Measurements from ENCODE around the gene SCARB1. TPM values are rescaled to one million over a fixed set of nuclear protein-coding genes. Genes with fewer than 3 reads are reported as not detected.

SCARB1 gene
- total RNA-seq, 1 experiment from 2014 or later: 4.1 TPM

DNA sequence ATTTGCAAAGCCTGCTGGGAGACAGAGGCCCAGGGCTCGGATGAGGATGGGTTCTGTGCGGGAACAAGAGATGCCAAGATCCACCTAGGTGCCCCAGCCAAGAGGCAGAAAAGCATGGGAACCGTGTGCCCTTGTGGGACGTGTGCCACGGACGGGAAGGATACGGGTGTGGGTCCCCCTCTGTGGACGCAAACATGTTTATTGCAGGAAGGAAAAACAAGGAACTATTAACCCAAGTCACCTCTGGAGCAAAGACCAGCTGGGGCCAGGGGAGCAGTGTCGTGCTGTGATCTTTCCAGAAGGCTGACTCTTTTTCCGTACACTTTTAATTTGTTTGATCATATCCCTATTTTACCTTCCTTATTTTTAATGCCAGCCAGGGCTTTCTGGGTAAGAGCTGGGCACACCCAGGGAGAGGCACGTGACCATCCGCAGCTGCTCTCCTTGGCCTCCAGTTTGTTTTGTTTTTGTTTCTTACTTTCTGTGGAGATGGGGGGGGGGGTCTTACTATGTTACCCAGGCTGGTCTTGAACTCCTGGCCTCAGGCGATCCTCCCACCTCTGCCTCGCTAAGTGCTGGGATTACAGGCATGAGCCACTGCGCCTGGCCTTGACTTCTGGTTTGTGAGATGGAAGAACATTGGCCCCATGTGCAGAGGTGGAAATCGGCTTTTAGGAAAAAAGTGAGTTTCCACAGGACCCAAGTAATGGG is 20.7 kb downstream of the SCARB1 start:
- DNase-seq (ENCODE audit: low read depth): no peak

DNA sequence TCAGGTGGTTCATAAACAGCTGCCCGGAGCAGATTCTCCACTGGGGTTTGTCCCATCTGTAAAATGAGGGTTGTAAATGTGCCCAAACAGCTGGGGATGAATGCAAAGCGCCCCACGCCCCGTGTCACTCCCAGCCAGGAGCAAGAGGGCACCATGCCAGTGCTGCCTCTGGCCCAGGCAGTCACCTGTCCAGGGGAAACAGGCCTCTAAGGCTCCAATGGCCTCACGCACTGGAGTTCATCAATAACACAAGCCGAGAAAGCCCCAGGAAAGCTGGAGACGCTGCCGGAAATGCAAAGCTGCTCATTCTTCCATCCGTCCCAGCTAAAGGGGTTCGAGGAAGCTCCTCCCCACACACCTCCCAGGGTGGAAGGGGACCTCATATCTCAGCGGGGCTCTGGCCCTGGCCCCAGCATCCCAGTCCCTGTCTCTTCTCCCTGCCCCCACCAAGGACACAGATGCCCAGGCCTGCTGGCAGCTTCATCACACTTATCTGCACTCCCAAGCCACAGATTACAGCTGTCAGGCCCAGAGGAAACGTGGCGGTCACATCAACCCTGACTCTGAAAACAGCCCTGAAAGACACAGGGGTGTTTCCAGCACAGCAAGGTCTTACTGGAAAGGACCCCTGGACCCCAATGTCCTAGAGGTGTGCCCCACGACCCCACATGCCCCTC is 21.5 kb downstream of the SCARB1 start:
- DNase-seq (ENCODE audit: low read depth): no peak

DNA sequence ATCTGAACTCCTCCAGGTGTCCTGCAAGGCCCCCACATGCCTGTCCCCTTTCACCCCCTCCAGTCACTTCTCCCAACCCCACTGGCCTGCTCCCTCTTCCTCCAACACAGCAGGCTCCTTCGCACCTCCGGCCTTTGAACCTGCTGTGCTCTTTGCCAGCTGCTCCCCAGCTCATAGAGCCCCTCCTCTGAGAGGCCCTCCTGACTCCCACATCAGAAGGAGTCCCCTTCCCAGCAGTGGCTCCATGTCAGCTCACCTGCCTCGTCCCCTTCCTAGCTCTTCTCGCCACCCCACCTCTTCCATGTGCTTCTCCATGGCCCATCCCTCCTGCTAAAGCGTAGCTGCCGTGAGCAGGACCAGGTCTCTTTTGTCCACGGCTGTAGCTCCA is 22.1 kb downstream of the SCARB1 start:
- DNase-seq (ENCODE audit: low read depth): no peak

DNA sequence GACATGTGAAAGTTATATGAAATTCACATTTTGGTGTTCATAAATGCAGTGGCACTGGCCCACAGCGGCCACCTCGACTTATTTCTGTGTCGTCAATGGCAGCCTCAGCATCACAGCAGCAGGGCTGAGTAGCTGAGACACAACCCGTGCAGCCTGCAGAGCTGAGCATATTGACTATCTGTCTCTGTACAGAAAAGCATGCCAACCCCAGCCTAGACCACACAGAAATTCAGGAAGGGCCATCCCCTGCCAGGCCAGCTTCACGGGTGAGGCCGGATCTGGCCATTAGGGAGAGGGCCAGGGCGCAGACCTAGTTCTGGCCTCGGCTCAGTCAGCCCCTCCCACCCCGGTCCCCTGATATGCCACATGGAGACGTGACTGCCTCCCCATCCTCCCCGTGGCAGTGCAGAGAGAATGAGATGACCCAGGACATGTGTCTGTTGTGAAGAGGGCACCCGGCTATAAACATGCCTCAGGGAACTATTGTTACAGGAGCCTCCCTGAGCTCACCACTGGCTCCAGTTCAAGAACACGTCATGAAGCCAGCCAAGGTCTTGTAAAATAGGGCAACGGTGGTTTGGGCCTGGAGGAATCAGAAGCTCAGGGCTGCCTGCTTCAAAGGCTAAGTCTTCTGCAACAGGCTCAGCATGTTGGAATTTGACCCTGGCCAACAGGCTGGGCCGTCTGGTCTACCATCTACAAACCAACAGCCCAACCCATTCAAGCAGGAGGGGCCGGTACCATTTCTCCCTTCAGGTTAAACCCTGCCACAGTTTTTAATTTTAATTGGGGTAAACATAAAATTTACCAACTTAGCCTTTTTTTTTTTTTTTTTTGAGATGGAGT is 25.5 kb downstream of the SCARB1 start:
- DNase-seq (ENCODE audit: low read depth): peak; percentile 97

- DNase-seq (ENCODE audit: low read depth): no peak
Measured at GRCh38 chr12:124837249-124837897, 26.3 kb downstream of the SCARB1 start.

DNA sequence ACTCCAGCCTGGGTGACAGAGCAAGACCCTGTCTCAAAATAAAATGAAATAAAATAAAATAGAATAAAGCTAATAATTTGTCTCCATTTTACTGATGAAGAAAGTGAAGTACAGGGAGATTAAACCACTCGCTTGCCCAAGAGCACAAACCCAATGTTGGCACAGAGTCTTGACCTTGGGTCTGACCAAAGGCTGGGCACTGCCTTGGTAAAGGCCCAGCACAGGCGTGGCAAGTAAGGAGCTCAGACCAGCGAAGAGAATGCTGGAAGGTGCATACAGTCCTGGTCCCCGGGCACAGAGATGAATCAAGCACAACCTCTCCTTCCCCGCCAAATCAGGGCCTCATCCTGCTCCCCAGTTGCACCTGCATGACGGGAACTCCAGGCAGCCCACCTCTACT is 26.9 kb downstream of the SCARB1 start:
- no peak for DNase-seq (ENCODE audit: low read depth)

- peak; percentile 37 for DNase-seq (ENCODE audit: low read depth)
Measured at GRCh38 chr12:124835656-124836410, 27.8 kb downstream of the SCARB1 start.

DNA sequence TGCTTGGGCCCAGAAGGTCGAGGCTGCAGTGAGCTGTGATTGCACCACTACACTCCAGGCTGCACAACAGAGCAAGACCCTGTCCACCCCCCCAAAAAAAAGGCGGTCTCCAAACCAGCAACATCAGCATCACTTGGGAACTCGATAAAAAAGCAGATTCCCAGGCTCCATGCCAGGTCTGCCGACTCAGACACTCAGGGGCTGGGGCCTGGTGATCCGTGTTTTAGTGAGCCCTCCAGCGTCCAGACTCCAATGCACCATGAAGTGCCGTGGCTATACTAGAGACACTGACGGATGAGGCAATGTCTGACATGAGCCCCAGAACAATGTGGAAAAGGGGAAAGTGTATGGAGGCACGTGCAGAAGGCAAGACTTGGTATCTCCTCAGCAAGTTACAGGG is 28.8 kb downstream of the SCARB1 start:
- DNase-seq (ENCODE audit: low read depth): no peak

DNA sequence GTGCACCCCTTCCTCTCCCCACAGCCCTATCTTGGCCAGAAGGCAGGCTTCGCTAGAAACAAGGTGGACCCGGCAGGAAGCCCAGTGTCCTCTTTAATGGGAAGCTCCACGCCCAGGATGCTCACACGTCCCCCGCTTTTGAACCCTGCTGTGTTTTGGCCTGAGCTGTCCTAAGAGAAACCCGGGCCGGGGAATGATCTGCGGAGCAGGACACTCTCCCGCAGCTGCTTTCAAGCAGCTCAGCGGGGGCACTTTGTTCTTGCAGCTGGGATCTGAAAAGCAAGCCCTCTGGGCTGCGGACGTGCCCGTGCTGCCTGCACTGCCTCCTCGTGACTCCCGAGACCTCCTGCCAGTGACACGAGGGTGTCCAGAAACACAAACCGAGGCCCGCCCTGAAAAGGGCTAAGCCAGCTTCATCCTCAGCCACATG is 30.0 kb downstream of the SCARB1 start:
- no peak for DNase-seq (ENCODE audit: low read depth)

GRCh38 chr12:124832856-124833255 is 30.8 kb downstream of the SCARB1 start:
- DNase-seq (ENCODE audit: low read depth): no peak

DNA sequence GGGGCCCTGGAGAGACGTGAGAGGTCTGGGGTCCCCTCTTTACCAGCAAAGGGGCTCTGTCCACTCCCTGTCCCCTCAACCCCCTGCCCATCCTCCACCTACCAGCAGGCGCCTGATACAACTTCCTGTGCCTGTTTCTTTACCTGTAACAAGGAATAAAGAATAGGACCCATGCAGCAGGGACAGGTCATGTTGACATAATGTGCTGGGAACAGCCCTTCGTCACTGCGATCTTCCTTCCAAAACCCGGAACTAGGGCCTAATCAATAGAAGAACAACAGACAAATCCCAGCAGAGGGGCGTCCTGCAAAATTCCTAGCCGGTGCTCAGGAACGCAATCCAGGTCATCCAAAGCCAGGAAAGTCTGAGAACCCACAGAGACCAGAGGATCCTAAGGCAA is 32.1 kb downstream of the SCARB1 start:
- no peak for DNase-seq (ENCODE audit: low read depth)

GRCh38 chr12:124830306-124830705 is 33.4 kb downstream of the SCARB1 start:
- no peak for DNase-seq (ENCODE audit: low read depth)

DNA sequence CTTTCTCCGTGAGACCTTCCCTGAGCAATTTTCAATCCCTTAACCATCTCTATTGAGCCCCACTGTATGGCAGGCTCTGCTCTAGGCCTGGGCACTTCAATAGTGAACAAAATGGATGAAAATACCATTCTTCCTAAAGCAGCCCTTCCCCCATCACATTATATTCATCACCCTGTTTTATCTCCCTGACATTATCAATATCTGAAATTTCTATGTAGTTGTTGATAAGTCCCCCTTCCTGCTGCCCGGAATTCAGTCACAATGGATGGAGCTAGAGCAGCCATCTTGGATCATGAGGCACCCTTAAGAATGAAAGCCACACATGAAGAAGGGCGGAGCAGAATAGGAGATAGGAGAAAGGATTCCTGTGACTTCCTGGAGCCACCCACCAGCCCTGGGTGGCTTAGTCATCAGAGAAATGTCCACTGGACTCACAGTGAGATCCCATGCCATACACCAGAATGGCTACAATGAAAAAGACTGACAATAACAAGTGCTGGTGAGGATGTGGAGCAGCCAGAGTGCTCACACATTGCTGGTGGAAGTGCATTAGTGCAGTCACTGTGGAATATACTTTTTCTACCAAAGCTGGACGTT is 33.9 kb downstream of the SCARB1 start:
- no peak for DNase-seq (ENCODE audit: low read depth)

GRCh38 chr12:124829008-124829707 is 34.5 kb downstream of the SCARB1 start:
- DNase-seq (ENCODE audit: low read depth): peak; percentile 68

- DNase-seq (ENCODE audit: low read depth): peak; percentile 28
Measured at GRCh38 chr12:124828264-124829007, 35.2 kb downstream of the SCARB1 start.

DNA sequence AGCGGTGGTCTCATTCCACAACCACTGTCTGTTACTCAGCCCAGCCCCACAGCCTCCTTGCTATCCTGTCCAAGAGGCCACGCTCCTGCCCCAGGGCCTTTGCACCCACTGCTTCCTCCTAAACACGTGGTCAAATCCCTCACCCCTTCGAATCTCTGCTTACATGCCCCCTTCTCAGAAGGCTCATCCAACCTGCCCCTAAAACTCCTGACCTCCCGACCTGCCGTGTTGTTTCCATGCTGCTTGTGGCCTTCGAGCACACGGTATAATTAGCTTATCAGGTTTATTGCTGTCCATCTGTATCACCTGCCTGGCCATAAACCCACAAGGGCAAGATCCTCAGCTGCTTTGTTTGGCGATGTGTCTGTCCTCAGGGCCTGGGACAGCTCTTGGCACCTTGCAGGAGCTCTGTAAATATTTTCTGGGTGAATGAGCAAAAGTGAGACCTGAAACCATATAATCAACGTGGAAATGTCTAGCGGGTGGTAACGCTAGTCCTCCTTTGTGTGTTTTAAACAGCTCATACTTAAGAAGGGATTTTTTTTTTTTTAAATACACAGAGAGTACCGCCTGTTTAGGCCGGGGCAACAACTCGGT is 36.0 kb downstream of the SCARB1 start:
- no peak for DNase-seq (ENCODE audit: low read depth)

DNA sequence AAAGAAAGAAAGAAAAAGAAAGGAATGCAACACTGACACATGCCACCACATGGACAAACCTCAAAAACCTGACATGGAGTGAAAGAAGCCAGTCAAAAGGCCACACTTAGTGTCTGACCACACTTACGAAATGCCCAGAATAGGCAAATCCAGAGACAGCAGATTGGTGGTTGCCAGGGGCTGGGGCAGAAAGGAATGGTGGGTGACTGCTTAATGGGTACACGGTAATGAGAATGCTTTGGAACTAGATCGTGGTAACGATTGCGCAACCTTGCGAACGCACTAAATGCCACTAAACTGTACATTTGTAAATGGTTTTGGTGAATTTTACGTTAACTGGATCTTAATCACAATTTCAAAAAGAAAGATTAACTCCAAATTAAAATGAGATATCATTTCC is 39.5 kb downstream of the SCARB1 start:
- no peak for DNase-seq (ENCODE audit: low read depth)

DNA sequence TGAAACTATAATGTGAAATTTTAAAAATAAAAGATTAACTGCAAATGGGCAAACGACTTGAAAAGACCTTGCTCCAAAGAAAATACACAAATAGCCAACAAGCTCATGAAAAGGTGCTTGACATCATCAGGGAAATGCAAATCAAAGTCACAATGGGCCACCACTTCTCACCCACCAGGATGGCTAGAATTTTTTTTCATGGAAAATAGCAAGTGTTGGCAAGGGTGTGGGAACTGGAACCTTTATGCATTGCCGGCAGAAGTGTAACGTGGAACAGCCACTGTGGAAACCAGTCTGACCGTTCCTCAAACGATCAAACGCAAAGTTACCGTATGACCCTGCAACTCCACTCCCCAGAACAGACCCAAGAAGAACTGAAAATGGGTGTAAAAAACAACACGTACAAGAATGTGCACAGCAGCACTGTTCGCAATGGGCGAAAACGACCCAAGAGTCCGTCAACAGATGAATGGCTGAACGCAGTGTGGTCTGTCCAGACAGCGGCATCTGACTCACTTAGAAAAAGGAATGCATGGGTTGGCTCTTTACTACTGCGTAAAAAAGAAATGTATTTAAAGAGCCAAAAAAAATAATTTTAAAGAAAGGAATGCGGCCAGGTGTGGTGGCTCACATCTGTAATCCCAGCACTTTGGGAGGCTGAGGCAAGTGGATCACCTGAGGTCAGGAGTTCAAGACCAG is 40.2 kb downstream of the SCARB1 start:
- DNase-seq (ENCODE audit: low read depth): no peak

DNA sequence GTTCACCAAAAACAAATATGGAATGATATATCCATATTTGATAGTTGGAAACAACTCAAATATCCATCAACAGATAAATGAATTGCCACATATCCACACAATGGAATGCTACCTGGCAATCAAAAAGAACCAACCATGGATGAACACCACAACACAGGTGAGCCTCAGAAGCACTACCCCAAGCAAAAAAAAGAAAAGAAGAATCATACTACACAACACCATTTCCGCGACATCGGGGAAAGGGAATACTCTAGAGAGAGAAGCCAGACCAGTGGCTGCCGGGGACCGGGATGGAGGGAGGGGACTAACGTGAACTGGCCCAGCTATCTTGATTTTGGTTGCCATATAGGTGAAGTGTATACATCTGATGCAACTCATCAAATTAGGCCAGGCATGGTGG is 41.4 kb downstream of the SCARB1 start:
- no peak for DNase-seq (ENCODE audit: low read depth)
